H1 (cell line): ENCODE measurements around the gene TAC4. TPM values are rescaled to one million over a fixed set of nuclear protein-coding genes. Genes with fewer than 3 reads are reported as not detected.

Experiments
- CTCF ChIA-PET: fragments of 300-600 bp; sonication (Branson Sonifier 250); formaldehyde crosslinking; loops from one replicate; lab custom pipeline; 2021; ENCODE audit not compliant: partially characterized antibody; lab: Charles Lee
- POLR2A ChIA-PET: fragments of 300-600 bp; sonication (Branson Sonifier 250); formaldehyde crosslinking; loops from one replicate; lab custom pipeline; 2021; ENCODE audit warnings: inconsistent platforms; ENCODE audit not compliant: partially characterized antibody; lab: Charles Lee
- DNase-seq, 2 experiments: peaks; one replicate each; pipeline versions ENCODE4 v3.0.0 to v3.0.0-alpha.2; 2010 to 2022; ENCODE audit warnings: low spot score in 2 of 2, low read depth in 1 of 2, mixed read lengths in 1 of 2
- FAIRE-seq: peaks from 2 replicates; lab custom pipeline; 2011; peaks lifted over from hg19 to GRCh38; lab: Jason Lieb, UNC
- H2AFZ ChIP-seq: 2 replicates; pipeline ENCODE4 v1.8.1; 2012; ENCODE audit warnings: low read length, inconsistent platforms
- H2AK5ac ChIP-seq: 2 replicates; pipeline ENCODE4 v1.6.1; 2013; ENCODE audit warnings: low read depth, low read length
- H2BK120ac ChIP-seq: replicated peaks from 2 replicates; pipeline ENCODE3; 2013; ENCODE audit warnings: low read depth, low read length, inconsistent platforms
- H2BK12ac ChIP-seq: 2 replicates; pipeline ENCODE4 v1.6.1; 2013; ENCODE audit warnings: low read depth, low read length
- H2BK15ac ChIP-seq: 2 replicates; pipeline ENCODE4 v1.6.1; 2013; ENCODE audit warnings: low read length
- H2BK20ac ChIP-seq: 2 replicates; pipeline ENCODE4 v1.6.1; 2013; ENCODE audit warnings: low read length
- H2BK5ac ChIP-seq: 2 replicates; pipeline ENCODE4 v1.6.1; 2013; ENCODE audit warnings: low read depth, low read length
- H3K14ac ChIP-seq: 2 replicates; pipeline ENCODE4 v1.6.1; 2013; ENCODE audit warnings: inconsistent platforms; ENCODE audit not compliant: insufficient read length
- H3K18ac ChIP-seq: 2 replicates; pipeline ENCODE4 v1.6.1; 2013; ENCODE audit warnings: low read length; ENCODE audit errors: extremely low read depth
- H3K23ac ChIP-seq: 2 replicates; pipeline ENCODE4 v1.6.1; 2013; ENCODE audit warnings: inconsistent platforms; ENCODE audit not compliant: insufficient read length
- H3K23me2 ChIP-seq: 2 replicates; pipeline ENCODE4 v1.6.1; 2013; ENCODE audit warnings: low read depth, low read length
- H3K27ac ChIP-seq: 2 replicates; pipeline ENCODE4 v1.6.1; 2011; ENCODE audit warnings: low read depth, low read length, inconsistent platforms
- H3K27me3 ChIP-seq, 4 experiments: replicated peaks in 1 of 4; 1 replicate in 1 of 4; 2 replicates in 3 of 4; pipeline versions ENCODE4 v1.6.1 to v1.8.1; 2011 to 2013; ENCODE audit warnings: low read length in 3 of 4, mild to moderate bottlenecking in 3 of 4, inconsistent platforms in 2 of 4, mixed read lengths in 2 of 4, moderate library complexity in 1 of 4; ENCODE audit not compliant: control insufficient read depth in 3 of 4, insufficient read depth in 3 of 4; ENCODE audit errors: extremely low read depth in 1 of 4
- H3K36me3 ChIP-seq, 4 experiments: 2 replicates each; pipeline versions ENCODE4 v1.6.1 to v1.8.1; 2011 to 2013; ENCODE audit warnings: mild to moderate bottlenecking in 4 of 4, low read length in 3 of 4, moderate library complexity in 2 of 4, control low read depth in 1 of 4, inconsistent platforms in 1 of 4; ENCODE audit not compliant: insufficient read depth in 4 of 4, control insufficient read depth in 2 of 4
- H3K4ac ChIP-seq: replicated peaks from 2 replicates; pipeline ENCODE3; 2013; ENCODE audit warnings: low read length, low read depth, mixed read lengths, inconsistent platforms; ENCODE audit not compliant: insufficient read length
- H3K4me1 ChIP-seq, 4 experiments: replicated peaks in 1 of 4; 1 replicate in 1 of 4; 2 replicates in 3 of 4; pipeline versions ENCODE4 v1.6.1 to v1.8.1; 2011 to 2013; ENCODE audit warnings: low read length in 3 of 4, inconsistent platforms in 2 of 4, mixed read lengths in 1 of 4; ENCODE audit not compliant: insufficient read depth in 4 of 4, control insufficient read depth in 3 of 4
- H3K4me2 ChIP-seq, 2 experiments: 2 replicates each; pipeline versions ENCODE4 v1.6.1 to v1.8.1; 2011 to 2013; ENCODE audit warnings: low read depth in 2 of 2, low read length in 2 of 2, control low read depth in 1 of 2, inconsistent platforms in 1 of 2, mild to moderate bottlenecking in 1 of 2; ENCODE audit not compliant: insufficient read depth in 1 of 2
- H3K4me3 ChIP-seq, 4 experiments: fragments of 200-600, 300-600 bp in 1 of 4; sonication (generic), shearing (Covaris generic), sonication (Bioruptor Twin) in 1 of 4; 2 replicates each; pipeline versions ENCODE4 v1.5.1 to v1.8.1; 2011 to 2016; ENCODE audit warnings: low read length in 4 of 4, low read depth in 3 of 4, control low read depth in 2 of 4, inconsistent platforms in 2 of 4, mild to moderate bottlenecking in 2 of 4, mixed read lengths in 1 of 4, moderate library complexity in 1 of 4; ENCODE audit not compliant: insufficient read depth in 2 of 4; ENCODE audit errors: extremely low read depth in 1 of 4
- H3K56ac ChIP-seq: replicated peaks from 2 replicates; pipeline ENCODE3; 2013; ENCODE audit warnings: low read depth, mild to moderate bottlenecking, mixed read lengths, low read length, inconsistent platforms; ENCODE audit not compliant: insufficient read length
- H3K79me1 ChIP-seq: 2 replicates; pipeline ENCODE4 v1.6.1; 2013; ENCODE audit warnings: low read depth, low read length, control low read depth
- H3K79me2 ChIP-seq, 2 experiments: 2 replicates each; pipeline versions ENCODE4 v1.6.1 to v1.8.1; 2012 to 2013; ENCODE audit warnings: low read length in 2 of 2, mild to moderate bottlenecking in 2 of 2, inconsistent platforms in 1 of 2; ENCODE audit not compliant: insufficient read depth in 2 of 2, control insufficient read depth in 1 of 2
- H3K9ac ChIP-seq, 4 experiments: replicated peaks in 1 of 4; 1 replicate in 1 of 4; 2 replicates in 3 of 4; pipeline versions ENCODE4 v1.6.1 to v1.8.1; 2011 to 2013; ENCODE audit warnings: low read depth in 3 of 4, low read length in 3 of 4, control low read depth in 2 of 4, mild to moderate bottlenecking in 2 of 4, moderate library complexity in 2 of 4, inconsistent platforms in 1 of 4; ENCODE audit errors: extremely low read depth in 1 of 4
- H3K9me3 ChIP-seq, 2 experiments: 2 replicates each; pipeline versions ENCODE4 v1.6.1 to v1.8.1; 2012 to 2013; ENCODE audit warnings: mild to moderate bottlenecking in 2 of 2, moderate library complexity in 2 of 2, control low read depth in 1 of 2, inconsistent platforms in 1 of 2, low read depth in 1 of 2, low read length in 1 of 2, mixed read lengths in 1 of 2; ENCODE audit not compliant: insufficient read depth in 2 of 2
- H4K20me1 ChIP-seq, 2 experiments: replicated peaks in 1 of 2; 2 replicates each; pipeline versions ENCODE3 to v1.8.1; 2011 to 2013; ENCODE audit warnings: inconsistent platforms in 2 of 2, low read length in 2 of 2, mild to moderate bottlenecking in 1 of 2; ENCODE audit not compliant: insufficient read depth in 2 of 2, control insufficient read depth in 1 of 2
- H4K5ac ChIP-seq: 2 replicates; pipeline ENCODE4 v1.6.1; 2013; ENCODE audit warnings: low read length, low read depth, mixed read lengths, inconsistent platforms; ENCODE audit not compliant: insufficient read length
- H4K8ac ChIP-seq: 2 replicates; pipeline ENCODE4 v1.8.0; 2013; ENCODE audit warnings: mild to moderate bottlenecking, moderate library complexity, low read length, inconsistent platforms; ENCODE audit not compliant: insufficient read depth; ENCODE audit errors: extremely low read depth
- H4K91ac ChIP-seq: replicated peaks from 2 replicates; pipeline ENCODE3; 2013; ENCODE audit warnings: low read length, mixed read lengths, inconsistent platforms; ENCODE audit not compliant: insufficient read length
- BACH1 ChIP-seq: IDR thresholded peaks from 2 replicates; pipeline ENCODE4 v1.6.1; 2012; ENCODE audit warnings: low read length, improper control_type of control experiment
- CBX5 ChIP-seq: fragments of 300-800, 300-1000 bp; sonication (generic); IDR thresholded peaks from 2 replicates; pipeline ENCODE4 v1.7.1; 2016; ENCODE audit warnings: antibody characterized with exemption, low read length, low read depth
- WGBS, 2 experiments: shearing (Covaris generic) in 1 of 2; methylation state at CpG; one replicate each; pipeline versions ENCODE4 v1.1.6 to v1.1.7; 2013 to 2015; ENCODE audit warnings: low lambda C conversion rate in 2 of 2, mixed read lengths in 2 of 2, inconsistent platforms in 1 of 2, low coverage in 1 of 2, missing lambda C conversion rate in 1 of 2; ENCODE audit not compliant: insufficient replicate concordance in 2 of 2, insufficient coverage in 1 of 2, insufficient read length in 1 of 2; ENCODE audit errors: extremely low coverage in 1 of 2, missing lambda C conversion rate in 1 of 2; 5-methylcytosine and 5-hydroxymethylcytosine counted together
- polyA plus RNA-seq, 7 experiments: library from polyadenylated mRNA; depleted of rRNA in 3 of 7; stranded (reverse) in 5 of 7; unstranded in 2 of 7; fragments of >200 nt in 5 of 7; fragments of 200-250 nt in 2 of 7; gene quantifications; 1 replicate in 5 of 7; 2 replicates in 1 of 7; 4 replicates in 1 of 7; pipeline versions ENCODE4 v1.2.1 to v1.2.3, GENCODE V29; 2011 to 2013; ENCODE audit warnings: missing spikeins in 2 of 7, mixed read lengths in 2 of 7
- total RNA-seq: library from RNA; stranded (reverse); fragmentation: NEBNext Ultra II Directional; extraction: Animal tissue kit (Norgen Biotek cat#: 25700); gene quantifications from 2 replicates; pipeline ENCODE4 v1.2.1, GENCODE V29; 2021

The TAC4 gene
- total and polyA plus RNA-seq, 2 of the 8 experiments (the other 6 are each of a cell fraction or from before 2014, with no cell fraction given), result 0.15 TPM; not detected in 1

DNA sequence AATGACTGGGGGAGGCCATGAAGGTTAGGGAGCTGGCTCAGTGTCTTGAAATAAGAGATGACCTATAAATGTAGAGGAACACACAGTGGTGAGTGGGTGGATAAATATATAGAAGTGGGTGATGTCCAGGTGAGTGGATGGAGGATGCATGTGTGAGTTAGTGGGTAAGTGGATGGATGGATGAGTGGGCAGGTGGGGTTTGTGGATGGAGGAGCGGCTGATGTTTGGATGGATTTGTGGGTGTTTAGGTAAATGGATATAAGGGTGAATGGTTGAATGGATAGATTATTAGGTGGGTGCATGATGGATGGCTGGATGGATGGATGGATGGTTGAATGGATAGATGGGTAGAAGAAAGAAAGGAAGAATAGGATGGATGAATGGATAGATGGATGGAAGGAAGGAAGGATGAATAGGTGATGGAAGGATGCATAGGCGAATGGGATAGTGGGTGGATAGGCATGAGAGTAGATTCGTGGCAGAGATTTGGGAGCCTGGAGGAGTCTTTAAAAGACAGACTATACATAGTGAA lies 19.1 kb upstream of the TAC4 start:
- peaks cover 0 to 2% (median 0%) of the 10 kb centered on the region in 4 experiments; a peak in 1 of 7 replicates for H3K27me3 ChIP-seq
- ChIA-PET CTCF (interaction anchor here (1.0 to 26.5 kb wide), 7 partner anchors 9 to 124 kb away, joined by 3 to 547 read pairs (median 11); partner anchors contain the start of gene DLX3), POLR2A (interaction anchor here (1.3 kb wide), 1 partner anchor 16 kb away, joined by 3 read pairs; no protein-coding TSS in a partner anchor)
- no peak for TF ChIP-seq BACH1
- no peak for TF ChIP-seq CBX5

More for the DNA sequence above, 19.1 kb upstream of the TAC4 start:
- Histone ChIP-seq H3K4me2 (no peak overlapping the region), H2AFZ (no peak overlapping the region), H3K23ac (no peak overlapping the region), H3K9ac (no peak overlapping the region), H3K23me2 (peaks cover 5% of the 10 kb centered on the region; the same call in 1 of the 2 replicates), H3K4me3 (no peak overlapping the region), H2AK5ac (no peak overlapping the region), H3K4me1 (peaks cover 0 to 26% (median 22%) of the 10 kb centered on the region in 4 experiments; a peak in 6 of 7 replicates), H3K79me1 (no peaks in the 10 kb centered on the region), H3K9me3 (no peaks in the 10 kb centered on the region), H3K27ac (no peak overlapping the region), H4K91ac (peak overlapping the region; percentile 31), H2BK20ac (peak overlapping the region; percentile 27; the same call in 1 of the 2 replicates), H4K20me1 (no peaks in the 10 kb centered on the region), H4K5ac (no peak overlapping the region), H2BK12ac (peak overlapping the region; percentile 11; the same call in 1 of the 2 replicates), H2BK5ac (no peak overlapping the region), H2BK120ac (no peak overlapping the region), H3K18ac (no peak overlapping the region), H3K79me2 (no peaks in the 10 kb centered on the region), H3K56ac (no peak overlapping the region), H2BK15ac (peak overlapping the region; percentile 2), H3K4ac (no peak overlapping the region), H4K8ac (no peak overlapping the region), H3K14ac (no peak overlapping the region), H3K36me3 (no peaks in the 10 kb centered on the region)
- DNase-seq (no peak), FAIRE-seq (no peak)
- WGBS, 2 experiments, result 75 to 100% methylated on average over 1 to 3 of the region's 3 CpGs
